Measurements from ENCODE around the gene CPZ.

The CPZ gene

GRCh38 chr4:8558080-8558960 lies 34.2 kb upstream of the CPZ start:
- ChIA-PET CTCF (interaction anchor here (0.6 kb wide), 1 partner anchor 35 kb away, joined by 3 read pairs; no protein-coding TSS in a partner anchor), POLR2A (no interaction called here)
- no peak for DNase-seq (ENCODE audit: extremely low spot score)
- TF ChIP-seq LEF1 (IDR thresholded peaks at IDR 0.05; ENCODE audit: borderline replicate concordance): no peak
- no peak for TF ChIP-seq CTBP1 (IDR thresholded peaks at IDR 0.05; ENCODE audit: borderline replicate concordance)
- no peak for TF ChIP-seq BHLHE40 (IDR thresholded peaks at IDR 0.05; ENCODE audit: borderline replicate concordance)
- TF ChIP-seq L3MBTL2 (conservative IDR thresholded peaks at IDR 0.05): no peak
- no peak for TF ChIP-seq NFRKB (IDR thresholded peaks at IDR 0.05)
- no peak for TF ChIP-seq ELF4 (IDR thresholded peaks at IDR 0.05)
- TF ChIP-seq FOXA1 (IDR thresholded peaks at IDR 0.05): no peak
- TF ChIP-seq SP1 (IDR thresholded peaks at IDR 0.05): no peak
- TF ChIP-seq HDGF (IDR thresholded peaks at IDR 0.05; ENCODE audit: borderline replicate concordance): no peak
- no peak for TF ChIP-seq FOXM1 (IDR thresholded peaks at IDR 0.05; ENCODE audit: borderline replicate concordance)
- TF ChIP-seq SUZ12 (IDR thresholded peaks at IDR 0.05): no peak
- TF ChIP-seq ZNF384 (IDR thresholded peaks at IDR 0.05): no peak
- TF ChIP-seq ARNT (IDR thresholded peaks at IDR 0.05): no peak
- TF ChIP-seq FOXK2 (IDR thresholded peaks at IDR 0.05): no peak
- TF ChIP-seq PKNOX1 (IDR thresholded peaks at IDR 0.05): no peak
- TF ChIP-seq TARDBP (IDR thresholded peaks at IDR 0.05): no peak

GRCh38 chr4:8559011-8559410 lies 33.6 kb upstream of the CPZ start:
- TF ChIP-seq PKNOX1 (IDR thresholded peaks at IDR 0.05): no peak
- TF ChIP-seq NFRKB (IDR thresholded peaks at IDR 0.05): no peak
- TF ChIP-seq HDGF (IDR thresholded peaks at IDR 0.05; ENCODE audit: borderline replicate concordance): no peak
- no peak for TF ChIP-seq FOXA1 (IDR thresholded peaks at IDR 0.05)
- TF ChIP-seq SP1 (IDR thresholded peaks at IDR 0.05): no peak
- no peak for TF ChIP-seq FOXM1 (IDR thresholded peaks at IDR 0.05; ENCODE audit: borderline replicate concordance)
- no peak for TF ChIP-seq BHLHE40 (IDR thresholded peaks at IDR 0.05; ENCODE audit: borderline replicate concordance)
- no peak for TF ChIP-seq TARDBP (IDR thresholded peaks at IDR 0.05)
- no peak for TF ChIP-seq ARNT (IDR thresholded peaks at IDR 0.05)
- no peak for TF ChIP-seq CTBP1 (IDR thresholded peaks at IDR 0.05; ENCODE audit: borderline replicate concordance)
- CTCF ChIA-PET: interaction anchor here (0.6 to 1.1 kb wide), 2 partner anchors 11 to 35 kb away, joined by 3 to 4 read pairs; no protein-coding TSS in a partner anchor
- POLR2A ChIA-PET: no interaction called here
- no peak for DNase-seq (ENCODE audit: extremely low spot score)

GRCh38 chr4:8559524-8560264 lies 32.9 kb upstream of the CPZ start:
- ChIA-PET CTCF (interaction anchor here (1.1 kb wide), 1 partner anchor 12 kb away, joined by 4 read pairs; no protein-coding TSS in a partner anchor), POLR2A (no interaction called here)
- no peak for TF ChIP-seq FOXA1 (IDR thresholded peaks at IDR 0.05)
- no peak for TF ChIP-seq L3MBTL2 (conservative IDR thresholded peaks at IDR 0.05)
- TF ChIP-seq FOXM1 (IDR thresholded peaks at IDR 0.05; ENCODE audit: borderline replicate concordance): no peak
- TF ChIP-seq ZNF384 (IDR thresholded peaks at IDR 0.05): no peak
- no peak for TF ChIP-seq CTBP1 (IDR thresholded peaks at IDR 0.05; ENCODE audit: borderline replicate concordance)
- no peak for TF ChIP-seq SUZ12 (IDR thresholded peaks at IDR 0.05)
- no peak for TF ChIP-seq PKNOX1 (IDR thresholded peaks at IDR 0.05)
- no peak for TF ChIP-seq HDGF (IDR thresholded peaks at IDR 0.05; ENCODE audit: borderline replicate concordance)
- no peak for TF ChIP-seq SP1 (IDR thresholded peaks at IDR 0.05)
- TF ChIP-seq TARDBP (IDR thresholded peaks at IDR 0.05): no peak
- no peak for TF ChIP-seq FOXK2 (IDR thresholded peaks at IDR 0.05)
- no peak for TF ChIP-seq BHLHE40 (IDR thresholded peaks at IDR 0.05; ENCODE audit: borderline replicate concordance)
- no peak for TF ChIP-seq ELF4 (IDR thresholded peaks at IDR 0.05)
- TF ChIP-seq LEF1 (IDR thresholded peaks at IDR 0.05; ENCODE audit: borderline replicate concordance): no peak
- TF ChIP-seq NFRKB (IDR thresholded peaks at IDR 0.05): no peak
- TF ChIP-seq ARNT (IDR thresholded peaks at IDR 0.05): no peak
- no peak for DNase-seq (ENCODE audit: extremely low spot score)

GRCh38 chr4:8560265-8561047 lies 32.1 kb upstream of the CPZ start:
- TF ChIP-seq FOXK2 (IDR thresholded peaks at IDR 0.05) (no peak), LEF1 (IDR thresholded peaks at IDR 0.05; ENCODE audit: borderline replicate concordance) (no peak), FOXM1 (IDR thresholded peaks at IDR 0.05; ENCODE audit: borderline replicate concordance) (no peak), CTBP1 (IDR thresholded peaks at IDR 0.05; ENCODE audit: borderline replicate concordance) (no peak), HDGF (IDR thresholded peaks at IDR 0.05; ENCODE audit: borderline replicate concordance) (no peak), NFRKB (IDR thresholded peaks at IDR 0.05) (no peak), SP1 (IDR thresholded peaks at IDR 0.05) (no peak), ARNT (IDR thresholded peaks at IDR 0.05) (no peak), SUZ12 (IDR thresholded peaks at IDR 0.05) (no peak), ELF4 (IDR thresholded peaks at IDR 0.05) (no peak), L3MBTL2 (conservative IDR thresholded peaks at IDR 0.05) (no peak), TARDBP (IDR thresholded peaks at IDR 0.05) (no peak), PKNOX1 (IDR thresholded peaks at IDR 0.05) (no peak), BHLHE40 (IDR thresholded peaks at IDR 0.05; ENCODE audit: borderline replicate concordance) (no peak), FOXA1 (IDR thresholded peaks at IDR 0.05) (no peak), ZNF384 (IDR thresholded peaks at IDR 0.05) (no peak)
- CTCF ChIA-PET: interaction anchor here (1.1 kb wide), 1 partner anchor 13 kb away, joined by 4 read pairs; no protein-coding TSS in a partner anchor
- no peak for DNase-seq (ENCODE audit: extremely low spot score)
- POLR2A ChIA-PET: no interaction called here
